CD4-positive, alpha-beta T cell treated with Interleukin-17A for 4 hours (primary cell): ENCODE results near the gene SEC63.
"Not testable (repeated sequence)": the region's sequence is repeated elsewhere in the genome, so short reads cannot be mapped to it uniquely, and the experiment has no call there.

Source experiments
- DNase-seq: peaks from one replicate; pipeline ENCODE4 v3.0.0-alpha.2; 2020; ENCODE audit warnings: mixed read lengths

SEC63 gene, protein sequence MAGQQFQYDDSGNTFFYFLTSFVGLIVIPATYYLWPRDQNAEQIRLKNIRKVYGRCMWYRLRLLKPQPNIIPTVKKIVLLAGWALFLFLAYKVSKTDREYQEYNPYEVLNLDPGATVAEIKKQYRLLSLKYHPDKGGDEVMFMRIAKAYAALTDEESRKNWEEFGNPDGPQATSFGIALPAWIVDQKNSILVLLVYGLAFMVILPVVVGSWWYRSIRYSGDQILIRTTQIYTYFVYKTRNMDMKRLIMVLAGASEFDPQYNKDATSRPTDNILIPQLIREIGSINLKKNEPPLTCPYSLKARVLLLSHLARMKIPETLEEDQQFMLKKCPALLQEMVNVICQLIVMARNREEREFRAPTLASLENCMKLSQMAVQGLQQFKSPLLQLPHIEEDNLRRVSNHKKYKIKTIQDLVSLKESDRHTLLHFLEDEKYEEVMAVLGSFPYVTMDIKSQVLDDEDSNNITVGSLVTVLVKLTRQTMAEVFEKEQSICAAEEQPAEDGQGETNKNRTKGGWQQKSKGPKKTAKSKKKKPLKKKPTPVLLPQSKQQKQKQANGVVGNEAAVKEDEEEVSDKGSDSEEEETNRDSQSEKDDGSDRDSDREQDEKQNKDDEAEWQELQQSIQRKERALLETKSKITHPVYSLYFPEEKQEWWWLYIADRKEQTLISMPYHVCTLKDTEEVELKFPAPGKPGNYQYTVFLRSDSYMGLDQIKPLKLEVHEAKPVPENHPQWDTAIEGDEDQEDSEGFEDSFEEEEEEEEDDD

DNA sequence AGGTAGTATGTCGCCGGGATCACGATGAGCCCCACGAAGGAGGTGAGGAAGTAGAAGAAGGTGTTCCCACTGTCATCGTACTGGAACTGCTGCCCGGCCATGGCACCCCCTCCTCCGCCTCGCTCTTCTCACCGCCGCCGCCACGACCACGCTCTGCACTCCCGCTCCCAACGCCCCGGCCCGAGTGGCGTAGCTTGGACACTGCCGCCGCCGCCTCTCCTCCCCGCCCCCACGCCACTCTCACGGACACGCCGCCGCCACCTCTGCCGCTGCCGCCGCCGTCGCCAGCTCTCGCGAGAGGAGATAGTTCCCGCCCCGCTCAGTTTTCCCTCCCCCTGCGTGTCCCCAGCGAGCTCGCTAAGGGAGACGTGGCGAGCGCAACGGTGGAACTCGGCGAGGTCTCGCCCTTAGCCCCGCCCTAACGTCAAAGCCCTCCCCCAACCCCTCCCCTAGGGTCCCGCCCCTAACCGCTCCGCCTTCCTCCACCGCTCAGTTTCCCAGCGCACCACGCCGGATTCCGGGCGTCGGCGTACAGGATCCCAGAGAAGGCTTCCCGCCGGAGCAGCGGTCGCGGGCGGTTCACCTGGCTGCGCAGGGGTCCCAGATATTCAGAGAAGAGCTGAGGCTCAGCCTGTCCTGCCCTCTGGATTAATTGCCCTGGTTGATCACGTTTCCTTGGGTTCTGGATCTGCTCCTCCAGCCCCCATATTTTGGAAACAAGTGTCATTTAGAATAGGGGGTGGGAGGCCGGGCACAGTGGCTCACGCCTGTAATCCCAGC, at the start of gene SEC63:
Gene SEC63 (minus strand): TSS at position 300 of the 780 bp plus-strand sequence. CDS start 199 bp downstream, at position 101.
- peak; percentile 97 for DNase-seq

DNA sequence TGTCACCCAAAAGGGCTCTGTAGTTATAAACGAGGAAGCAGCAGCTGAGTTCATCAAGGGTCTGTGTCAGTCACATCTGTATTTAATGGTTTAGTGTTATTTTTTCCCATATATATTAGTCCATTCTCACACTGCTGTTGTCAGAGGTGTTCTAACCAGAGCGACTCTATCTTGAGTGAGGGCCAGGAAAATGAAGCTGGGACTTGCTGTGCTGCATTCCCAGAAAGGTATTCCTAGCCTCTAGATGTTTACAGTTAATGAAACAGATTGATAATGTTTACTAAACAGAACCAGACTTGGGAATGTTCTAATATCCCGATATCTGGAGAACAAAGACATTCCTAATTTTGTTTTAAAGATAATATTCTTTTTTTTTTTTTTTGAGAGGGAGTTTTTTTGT, 48.0 kb upstream of the SEC63 start:
- DNase-seq = no peak

DNA sequence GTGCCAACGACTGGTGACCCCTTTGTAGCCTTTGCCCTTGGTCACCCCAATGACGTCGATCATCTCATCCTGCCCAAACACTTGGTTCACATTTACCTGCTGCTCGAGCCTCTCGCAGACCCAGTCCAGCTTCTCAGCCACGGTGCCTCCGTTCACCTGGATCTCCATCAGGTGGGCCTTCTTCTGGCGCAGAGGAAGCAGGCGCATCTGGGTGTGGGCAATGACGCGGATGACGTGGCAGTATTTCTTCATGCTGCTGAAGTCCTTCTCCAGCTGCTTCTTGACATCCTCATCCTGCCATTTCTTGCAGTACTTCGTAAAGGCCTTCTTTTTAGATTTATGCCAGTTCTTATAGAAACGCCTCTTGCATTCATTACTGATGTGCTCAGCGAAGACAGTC, 46.9 kb upstream of the SEC63 start:
- DNase-seq = no peak

DNA sequence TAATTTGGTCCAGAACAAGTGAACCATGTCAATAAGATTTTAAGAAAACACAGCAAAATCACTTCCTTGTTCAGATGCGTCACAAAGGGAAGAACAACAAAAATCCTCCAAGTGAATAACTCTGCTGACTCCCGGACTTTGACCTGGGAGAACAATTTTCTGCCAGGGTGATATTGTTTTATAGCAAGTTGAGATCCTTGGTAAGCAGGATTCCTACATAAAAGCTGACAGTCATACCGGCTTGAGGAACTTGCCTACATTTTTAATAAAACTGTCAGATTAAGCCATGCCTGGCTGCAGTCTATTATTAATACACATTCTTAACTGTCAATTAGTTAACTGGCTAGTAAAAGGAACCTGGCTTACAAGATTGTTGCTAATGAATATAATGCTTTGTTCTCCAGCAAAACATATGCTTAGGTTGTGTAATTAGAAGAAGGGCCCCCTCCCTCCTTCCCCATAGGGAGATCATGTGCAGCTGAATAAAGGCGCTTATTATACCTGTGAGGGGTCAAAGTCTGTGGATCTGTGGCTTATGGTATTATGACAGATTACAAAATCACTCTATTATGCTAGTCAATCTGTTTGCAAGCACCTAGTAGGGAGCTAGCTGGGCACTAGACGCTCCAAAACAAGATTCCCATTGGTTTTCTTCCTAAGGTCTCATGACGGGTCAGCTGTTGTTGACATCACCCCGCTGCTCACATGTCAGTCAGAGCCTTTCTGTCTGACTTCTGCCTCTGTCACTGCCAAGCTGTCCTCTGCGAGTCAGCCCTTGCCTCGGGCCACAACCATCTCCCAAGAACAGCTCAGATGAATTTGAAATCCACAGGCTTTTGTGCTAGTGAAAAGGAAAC, 44.6 kb upstream of the SEC63 start:
- DNase-seq = no peak

DNA sequence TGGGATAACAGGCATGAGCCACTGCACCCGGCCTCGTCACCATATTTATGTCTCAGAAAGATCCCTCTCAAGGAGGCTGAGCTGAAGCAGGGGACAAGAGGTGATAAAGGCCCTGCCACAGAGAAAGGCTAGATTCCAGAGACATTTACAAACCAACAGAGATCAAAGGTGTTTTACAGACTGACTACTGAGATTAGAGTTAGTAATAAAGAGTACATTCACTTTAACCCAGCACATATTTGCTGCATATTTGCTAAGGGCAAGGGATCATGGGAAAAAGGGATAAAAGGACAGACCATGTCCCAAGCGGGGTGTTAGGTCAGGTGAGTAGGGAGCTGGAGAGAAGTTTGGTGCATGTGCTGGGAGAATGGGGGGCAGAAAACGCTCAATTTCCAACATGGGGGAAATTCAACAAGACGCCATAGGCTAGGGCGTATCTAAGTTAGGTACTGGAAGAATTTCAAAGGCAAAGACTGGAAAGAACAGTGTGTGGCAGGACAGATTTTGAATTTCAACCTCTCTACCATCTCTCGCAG, 43.8 kb upstream of the SEC63 start:
- no peak for DNase-seq

DNA sequence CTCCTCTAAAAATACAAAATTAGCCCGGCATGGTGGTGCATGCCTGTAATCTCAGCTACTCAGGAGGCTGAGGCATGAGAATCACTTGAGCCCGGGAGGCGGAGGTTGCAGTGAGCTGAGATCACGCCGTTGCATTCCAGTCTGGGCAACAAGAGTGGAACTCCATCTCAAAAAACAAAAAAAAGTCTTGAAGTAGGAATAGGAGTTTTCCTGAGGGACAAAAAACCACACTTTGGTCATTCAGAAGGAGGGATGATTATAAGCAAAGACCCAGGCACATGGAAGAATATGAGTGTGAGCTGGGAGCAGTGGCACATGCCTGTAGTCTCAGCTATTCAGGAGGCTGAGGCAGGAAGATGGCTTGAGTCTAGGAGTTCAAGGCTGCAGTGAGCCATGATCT, 42.3 kb upstream of the SEC63 start:
- DNase-seq = not testable (repeated sequence)

DNA sequence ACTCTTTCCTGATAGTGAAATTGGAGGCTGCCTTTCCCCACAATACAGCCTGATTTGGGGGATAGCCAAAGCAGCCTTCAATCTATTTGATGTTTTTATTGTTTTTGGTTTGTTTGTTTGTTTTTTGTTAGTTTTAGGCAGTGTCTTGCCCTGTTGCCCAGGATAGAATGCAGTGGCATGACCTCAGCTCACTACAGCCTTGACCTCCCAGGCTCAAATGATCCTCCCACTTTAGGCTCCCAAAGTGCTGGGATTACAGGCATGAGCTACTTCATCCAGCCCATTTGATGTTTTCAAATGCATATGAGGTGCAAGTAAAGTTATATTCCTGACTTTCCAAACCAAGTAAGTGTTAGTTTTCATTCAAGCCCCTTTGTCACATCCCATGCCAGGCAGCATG, 41.3 kb upstream of the SEC63 start:
- DNase-seq = no peak

DNA sequence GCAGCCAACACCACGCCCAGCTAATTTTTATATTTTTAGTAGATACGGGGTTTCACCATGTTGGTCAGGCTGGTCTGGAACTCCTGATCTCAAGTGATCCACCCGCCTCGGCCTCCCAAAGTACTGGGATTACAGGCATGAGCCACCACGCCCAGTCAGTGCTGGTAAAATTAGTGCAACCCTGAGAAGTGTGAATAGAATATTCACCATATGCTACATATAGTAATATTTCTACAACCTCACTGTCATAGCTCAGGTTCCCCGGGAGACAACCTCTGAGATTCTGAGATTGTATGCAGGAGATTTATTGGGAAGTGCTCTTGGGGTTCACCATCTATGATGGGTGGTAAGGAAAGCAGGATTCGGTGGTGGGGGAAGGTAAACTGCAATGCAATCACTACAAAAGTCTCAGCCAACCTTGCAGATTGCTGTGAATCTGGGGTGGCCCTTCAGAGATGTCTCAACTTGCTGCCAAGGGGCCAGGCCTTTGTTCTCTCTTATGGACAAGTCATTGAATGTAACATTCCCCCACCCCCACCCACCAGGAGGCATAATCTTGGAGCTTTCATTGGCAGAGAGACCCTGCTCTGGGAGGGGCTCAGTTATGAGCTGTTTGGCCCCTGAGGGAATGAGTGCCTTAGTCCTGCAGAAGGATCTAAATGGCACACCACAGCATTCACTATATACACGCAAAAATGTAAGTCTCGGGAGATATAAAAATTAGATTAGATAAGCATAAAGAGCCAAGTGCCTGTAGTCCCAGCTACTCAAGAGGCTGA, 34.0 kb upstream of the SEC63 start:
- DNase-seq = no peak

DNA sequence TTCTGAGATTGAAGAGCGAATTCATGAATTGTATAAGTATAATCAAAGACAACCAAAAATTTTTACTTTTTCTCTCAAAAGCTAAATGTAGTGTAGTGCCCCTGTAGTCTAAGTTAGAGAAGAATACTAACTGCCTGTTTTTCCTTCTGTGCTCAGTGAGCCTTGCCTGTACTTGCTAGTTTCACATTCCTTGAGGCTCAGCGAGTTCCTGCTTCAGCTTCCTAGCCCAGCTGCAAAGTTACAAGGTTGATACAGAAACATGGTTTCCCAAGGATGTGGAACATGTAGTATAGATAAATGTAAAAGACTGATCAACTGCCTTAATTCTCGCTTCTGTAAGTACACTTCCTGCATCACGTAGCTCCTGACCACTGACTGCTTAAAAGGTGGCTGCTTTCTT, 33.1 kb upstream of the SEC63 start:
- DNase-seq = no peak

DNA sequence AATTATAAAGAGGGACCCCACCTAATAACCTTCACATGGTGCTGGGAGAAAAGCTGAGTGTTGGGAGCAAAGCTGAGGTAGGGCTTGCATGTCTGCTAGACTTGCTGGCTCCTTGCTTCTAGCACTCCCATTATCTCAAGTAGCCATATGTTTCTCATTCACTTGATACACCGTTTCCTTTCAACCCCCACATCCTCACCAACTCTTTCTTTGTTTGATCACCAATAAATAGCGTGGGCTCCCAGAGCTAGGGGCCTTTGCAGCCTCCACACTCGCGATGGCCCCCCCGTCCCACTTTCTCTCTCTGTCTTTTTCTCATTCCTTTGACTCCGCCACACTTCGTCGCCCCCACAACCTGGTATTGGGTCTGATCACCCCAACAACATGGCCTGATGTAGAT, 32.6 kb upstream of the SEC63 start:
- DNase-seq = not testable (repeated sequence)

DNA sequence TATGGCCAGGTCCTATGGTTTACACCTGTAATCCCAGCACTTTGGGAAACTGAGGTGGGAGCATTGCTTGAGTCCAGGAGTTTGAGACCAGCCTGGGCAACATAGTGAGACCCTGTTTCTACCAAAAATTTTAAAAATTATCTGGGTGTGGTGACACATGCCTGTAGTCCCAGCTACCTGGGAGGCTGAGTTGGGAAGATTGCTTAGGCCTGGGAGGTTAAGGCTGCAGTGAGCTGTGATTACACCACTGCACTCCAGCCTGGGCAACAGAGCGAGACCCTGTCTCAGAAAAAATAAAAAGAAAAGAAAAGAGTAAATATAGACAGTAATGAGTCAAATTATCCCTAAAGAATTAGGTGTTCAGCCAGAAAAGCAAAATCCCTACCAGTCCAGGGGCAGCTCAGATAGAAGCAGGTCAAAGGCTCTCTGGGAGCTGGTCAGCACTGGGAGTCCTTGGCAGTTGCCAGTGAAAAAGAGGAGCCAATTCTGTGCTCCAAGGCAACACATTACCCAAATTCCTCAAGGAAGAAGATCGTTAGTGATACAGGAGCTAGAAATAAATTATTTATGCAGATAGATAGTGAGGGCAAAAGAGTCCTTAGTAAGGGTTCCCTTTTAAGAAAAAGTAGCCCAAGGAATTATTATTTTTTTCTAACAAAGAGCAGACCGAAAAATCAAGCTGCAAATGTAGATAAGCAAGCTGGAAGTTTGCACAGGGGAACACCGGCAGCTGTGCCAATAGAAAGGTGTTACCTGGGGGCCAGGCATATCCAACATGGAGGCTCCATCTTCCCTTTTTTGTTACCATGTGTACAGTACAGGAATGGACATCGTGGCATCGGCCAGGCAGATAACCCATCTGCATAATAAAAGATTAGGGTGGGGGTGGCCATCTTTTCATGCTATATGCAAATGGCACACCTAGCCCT, 31.4 kb upstream of the SEC63 start:
- no peak for DNase-seq

DNA sequence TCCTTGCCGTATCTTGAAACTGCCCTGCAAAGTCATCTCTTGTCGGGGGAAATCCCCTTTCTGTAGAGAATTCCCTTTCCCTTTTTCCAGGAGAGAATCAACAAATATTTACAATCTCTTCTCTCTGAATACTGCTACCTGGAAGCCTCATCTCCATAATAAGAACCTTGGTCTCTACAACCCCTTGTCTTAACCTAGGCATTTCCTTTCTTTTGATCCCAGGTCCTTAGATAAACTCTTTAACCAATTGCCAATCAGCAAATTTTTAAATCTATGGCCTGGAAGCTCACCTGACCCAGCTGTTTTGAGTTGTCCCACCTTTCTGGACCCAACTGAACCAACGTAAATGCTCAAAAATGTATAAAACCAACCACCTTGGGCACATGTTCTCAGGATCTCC, 30.6 kb upstream of the SEC63 start:
- DNase-seq = no peak

DNA sequence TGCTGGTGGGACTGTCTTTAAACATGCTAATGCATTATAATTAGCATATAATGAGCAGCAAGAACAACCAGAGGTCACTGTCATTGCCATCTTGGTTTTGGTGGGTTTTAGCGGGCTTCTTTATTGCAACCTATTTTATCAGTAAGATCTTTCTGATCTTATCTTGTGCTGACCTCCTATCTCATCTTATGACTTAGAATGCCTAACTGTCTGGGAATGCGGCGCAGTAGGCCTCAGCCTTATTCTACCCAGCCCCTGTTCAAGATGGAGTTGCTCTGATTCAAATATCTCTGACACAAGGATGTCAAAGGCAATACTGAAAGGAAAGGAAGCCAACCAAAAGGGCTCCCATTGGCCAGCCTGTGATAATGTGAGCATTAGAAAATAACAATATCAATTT, 29.8 kb upstream of the SEC63 start:
- DNase-seq = no peak

DNA sequence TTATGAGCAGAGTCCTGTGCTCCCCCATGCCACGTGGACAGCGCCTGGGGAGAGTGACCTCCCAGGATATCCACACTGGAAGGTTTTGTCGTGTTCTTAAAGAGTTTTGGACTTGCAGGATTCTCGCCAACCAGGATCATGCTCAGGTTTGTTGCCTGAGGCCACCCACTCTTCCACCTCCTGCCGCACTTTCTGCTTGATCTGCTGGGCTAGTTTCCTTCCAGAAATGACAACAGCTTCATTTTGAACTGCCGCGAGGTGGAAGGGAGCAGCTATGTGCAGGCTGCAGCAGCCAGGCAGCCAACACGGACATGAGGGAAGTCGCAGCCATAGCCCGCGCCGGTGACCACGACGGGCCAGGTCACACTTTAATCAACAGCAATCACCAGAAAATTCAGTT, 27.7 kb upstream of the SEC63 start:
- DNase-seq = no peak

DNA sequence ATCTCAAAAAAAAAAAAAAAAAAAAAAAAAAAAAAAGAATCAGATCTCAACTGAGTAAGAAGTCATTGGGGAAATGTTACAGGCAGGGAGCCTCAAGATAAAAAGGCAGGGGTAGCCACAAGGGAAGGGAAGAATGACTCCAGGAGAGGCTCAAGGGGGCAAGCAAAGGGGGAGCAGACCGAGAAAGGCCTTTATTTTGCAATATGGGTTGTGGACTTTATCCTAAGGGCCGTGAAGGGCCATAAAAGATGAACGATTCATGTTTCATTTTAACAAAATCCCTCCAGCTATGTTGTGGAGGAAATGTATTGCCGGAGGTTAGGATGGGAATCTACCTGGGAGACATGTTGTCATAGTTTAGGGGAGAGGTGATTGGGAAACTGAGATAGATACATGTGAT, 25.8 kb upstream of the SEC63 start:
- no peak for DNase-seq

DNA sequence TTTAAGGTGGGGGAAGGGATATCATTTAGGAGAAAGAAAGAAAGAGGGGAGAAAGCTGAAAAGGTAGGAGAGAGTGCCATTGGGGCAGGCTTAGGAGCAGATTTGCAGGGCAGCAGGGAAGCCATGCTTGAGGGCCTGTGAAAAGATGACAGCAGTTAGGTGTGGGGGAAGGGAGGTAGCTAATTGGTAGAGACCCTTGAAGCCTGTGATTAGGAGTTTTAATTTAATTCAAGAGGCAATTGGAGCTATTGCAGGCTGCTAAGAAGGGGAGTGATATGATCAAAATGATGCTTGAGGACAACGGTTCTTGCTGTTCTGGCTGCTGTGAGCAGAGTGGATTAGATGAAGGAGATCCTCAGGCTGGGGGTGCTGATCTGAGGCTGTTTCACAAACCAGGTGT, 24.5 kb upstream of the SEC63 start:
- DNase-seq = no peak

DNA sequence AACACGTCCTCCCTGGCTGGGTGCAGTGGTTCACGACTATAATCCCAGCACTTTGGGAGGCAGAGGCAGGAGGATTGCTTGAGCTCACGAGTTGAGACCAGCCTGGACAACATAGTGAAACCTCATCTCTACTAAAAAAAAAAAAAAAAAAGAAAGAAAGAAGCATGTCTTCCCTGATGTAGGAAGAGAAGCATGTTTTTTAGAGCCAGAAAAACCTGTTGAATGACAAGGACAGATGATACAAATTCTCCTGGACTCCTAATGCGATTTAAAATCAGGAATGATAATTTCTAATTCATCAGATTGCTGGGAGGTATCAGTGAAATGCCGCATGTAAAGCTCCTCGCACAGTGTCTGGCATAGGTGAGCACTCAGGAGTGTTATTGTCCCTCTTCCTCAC, 23.7 kb upstream of the SEC63 start:
- no peak for DNase-seq

DNA sequence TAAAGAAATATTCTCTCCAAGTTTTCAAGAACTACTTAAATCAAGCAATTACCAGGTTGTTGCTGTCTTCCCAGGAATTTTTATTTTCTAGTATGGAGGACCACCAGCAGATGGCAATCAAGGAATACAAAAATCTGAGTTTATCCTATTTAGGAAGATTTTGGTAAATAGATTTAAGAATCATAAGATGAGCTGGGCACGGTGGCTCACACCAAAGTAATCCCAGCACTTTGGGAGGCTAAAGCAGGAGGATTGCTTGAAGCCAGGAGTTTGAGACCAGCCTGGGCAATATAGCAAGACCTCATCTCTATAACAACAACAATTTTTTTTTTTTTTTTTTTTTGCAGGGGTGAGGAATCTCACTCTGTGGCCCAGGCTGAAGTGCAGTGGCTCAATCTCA, 19.3 kb upstream of the SEC63 start:
- no peak for DNase-seq

DNA sequence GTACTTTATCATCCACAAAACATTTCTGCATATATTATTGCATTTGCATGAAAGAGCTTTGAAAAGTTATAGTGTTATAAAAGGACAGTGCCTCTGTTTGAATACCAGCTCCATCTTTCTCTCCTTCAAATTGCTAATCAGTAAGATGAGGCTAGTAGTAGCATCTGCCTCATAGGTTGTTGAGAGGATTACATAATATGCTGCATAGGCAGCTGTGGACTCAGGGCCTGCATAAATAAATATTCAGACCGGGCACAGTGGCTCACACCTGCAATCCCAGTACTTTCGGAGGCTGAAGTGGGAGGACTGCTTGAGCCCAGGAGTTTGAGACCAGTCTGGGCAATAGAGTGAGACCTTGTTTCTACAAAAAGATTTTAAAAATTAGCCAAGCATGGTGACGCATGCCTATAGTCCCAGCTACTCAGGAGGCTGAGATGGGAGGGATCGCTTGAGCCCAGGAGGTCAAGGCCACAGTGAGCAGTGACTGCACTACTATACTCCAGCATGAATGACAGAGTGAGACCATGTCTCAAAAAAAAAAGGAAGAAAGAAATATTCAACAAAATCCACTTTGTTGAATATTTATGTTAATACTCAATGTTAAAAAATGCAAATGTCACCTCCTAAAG, 18.3 kb upstream of the SEC63 start:
- DNase-seq = no peak

DNA sequence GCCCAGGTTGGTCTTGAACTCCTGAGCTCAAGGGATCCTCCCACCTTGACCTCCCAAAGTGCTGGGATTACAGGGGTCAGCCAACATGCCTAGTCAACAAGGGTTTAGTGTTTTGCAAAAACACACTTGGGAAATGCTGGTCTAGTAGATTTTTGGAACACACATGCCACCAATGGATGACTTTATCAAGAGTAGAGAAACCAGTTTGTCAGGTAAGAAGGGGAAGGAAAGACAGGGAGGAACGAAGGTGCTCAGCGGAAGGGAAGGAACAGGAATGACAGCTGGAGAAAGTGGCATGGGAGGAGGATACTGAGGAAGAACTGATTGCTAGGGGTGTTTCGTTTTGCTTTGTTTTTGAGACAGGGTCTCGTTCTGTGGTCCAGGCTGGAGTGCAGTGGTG, 15.6 kb upstream of the SEC63 start:
- no peak for DNase-seq
